ENCODE results near the gene NAALADL2.
"Not testable (repeated sequence)": the region's sequence is repeated elsewhere in the genome, so short reads cannot be mapped to it uniquely, and the experiment has no call there.

DNA sequence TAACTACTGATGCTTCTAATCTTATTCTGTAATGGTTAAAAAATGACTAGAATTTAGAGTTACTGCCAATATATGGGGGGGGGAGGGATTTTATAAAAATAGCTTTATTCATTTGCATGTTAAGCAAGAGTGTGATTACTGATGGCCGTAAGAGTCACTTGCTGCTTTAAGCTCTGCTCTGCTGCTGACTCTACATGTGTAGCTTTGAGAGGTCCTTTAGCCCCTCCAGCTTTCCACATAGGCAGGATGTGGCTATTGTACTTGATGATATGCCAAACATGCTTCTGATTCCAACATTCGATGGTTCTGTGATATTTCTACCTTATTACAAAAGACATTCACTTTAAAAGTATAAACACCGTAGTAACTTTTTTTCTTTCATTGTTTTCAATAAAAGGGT lies 511.3 kb downstream of the NAALADL2 start:
- TF ChIP-seq, protein P1, sequence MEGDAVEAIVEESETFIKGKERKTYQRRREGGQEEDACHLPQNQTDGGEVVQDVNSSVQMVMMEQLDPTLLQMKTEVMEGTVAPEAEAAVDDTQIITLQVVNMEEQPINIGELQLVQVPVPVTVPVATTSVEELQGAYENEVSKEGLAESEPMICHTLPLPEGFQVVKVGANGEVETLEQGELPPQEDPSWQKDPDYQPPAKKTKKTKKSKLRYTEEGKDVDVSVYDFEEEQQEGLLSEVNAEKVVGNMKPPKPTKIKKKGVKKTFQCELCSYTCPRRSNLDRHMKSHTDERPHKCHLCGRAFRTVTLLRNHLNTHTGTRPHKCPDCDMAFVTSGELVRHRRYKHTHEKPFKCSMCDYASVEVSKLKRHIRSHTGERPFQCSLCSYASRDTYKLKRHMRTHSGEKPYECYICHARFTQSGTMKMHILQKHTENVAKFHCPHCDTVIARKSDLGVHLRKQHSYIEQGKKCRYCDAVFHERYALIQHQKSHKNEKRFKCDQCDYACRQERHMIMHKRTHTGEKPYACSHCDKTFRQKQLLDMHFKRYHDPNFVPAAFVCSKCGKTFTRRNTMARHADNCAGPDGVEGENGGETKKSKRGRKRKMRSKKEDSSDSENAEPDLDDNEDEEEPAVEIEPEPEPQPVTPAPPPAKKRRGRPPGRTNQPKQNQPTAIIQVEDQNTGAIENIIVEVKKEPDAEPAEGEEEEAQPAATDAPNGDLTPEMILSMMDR (IDR thresholded peaks at IDR 0.05 in 4 of 5, conservative IDR thresholded peaks at IDR 0.05 in 1 of 5), result not testable (repeated sequence)
- TF ChIP-seq POLR2A (IDR thresholded peaks at IDR 0.05), result not testable (repeated sequence)

Measured in gastrocnemius medialis (tissue), 4 donors.